Left colon (tissue), 2 donors: ENCODE results near the gene INSIG2. TPM values are rescaled to one million over a fixed set of nuclear protein-coding genes. Genes with fewer than 3 reads are reported as not detected.

ENCODE experiments used
- ATAC-seq: fragments of 200-7000 bp; cut with Tn5 transposase; one replicate; pipeline ENCODE4 v1.9.1; 2020; ENCODE audit warnings: mild to moderate bottlenecking, moderate library complexity
- DNase-seq, 2 donors: peaks; one replicate each; pipeline ENCODE4 v3.0.0-alpha.2; 2020
- intact Hi-C, 2 donors: fragments of 100-400 bp; cut with DNase I in 1 of 2; cut with micrococcal nuclease in 1 of 2; formaldehyde crosslinking; loops; one replicate each; pipeline versions ENCODE4 v1.11.2 to v1.14.0; 2022; cut with DNase I, micrococcal nuclease
- long read RNA-seq: library from polyadenylated mRNA; unstranded; transcript quantifications from one replicate; pipeline ENCODE4 v2.0.0, GENCODE V29; 2021
- total RNA-seq, 2 donors: library from RNA; stranded (reverse); fragmentation: NEBNext Ultra II Directional; extraction: Animal tissue kit (Norgen Biotek cat#: 25700); gene quantifications; one replicate each; pipeline ENCODE4 v1.2.1, GENCODE V29; 2021
- donor health status: DM: no; HTN: no; CAD: no.
- donor health status: DM: yes; HTN: yes; CAD: no.

Gene INSIG2
- 10 to 100 TPM; 12.7 to 20.6 TPM for total RNA-seq
- long read RNA-seq, transcript INSIG2-201 (6 exons, 2,590 nt) = major isoform, 22 of 28 reads
- long read RNA-seq, partial matches to known transcripts = 1 of 28 reads
- long read RNA-seq, other reads (novel, unspliced or antisense) = 4 of 28 reads

DNA sequence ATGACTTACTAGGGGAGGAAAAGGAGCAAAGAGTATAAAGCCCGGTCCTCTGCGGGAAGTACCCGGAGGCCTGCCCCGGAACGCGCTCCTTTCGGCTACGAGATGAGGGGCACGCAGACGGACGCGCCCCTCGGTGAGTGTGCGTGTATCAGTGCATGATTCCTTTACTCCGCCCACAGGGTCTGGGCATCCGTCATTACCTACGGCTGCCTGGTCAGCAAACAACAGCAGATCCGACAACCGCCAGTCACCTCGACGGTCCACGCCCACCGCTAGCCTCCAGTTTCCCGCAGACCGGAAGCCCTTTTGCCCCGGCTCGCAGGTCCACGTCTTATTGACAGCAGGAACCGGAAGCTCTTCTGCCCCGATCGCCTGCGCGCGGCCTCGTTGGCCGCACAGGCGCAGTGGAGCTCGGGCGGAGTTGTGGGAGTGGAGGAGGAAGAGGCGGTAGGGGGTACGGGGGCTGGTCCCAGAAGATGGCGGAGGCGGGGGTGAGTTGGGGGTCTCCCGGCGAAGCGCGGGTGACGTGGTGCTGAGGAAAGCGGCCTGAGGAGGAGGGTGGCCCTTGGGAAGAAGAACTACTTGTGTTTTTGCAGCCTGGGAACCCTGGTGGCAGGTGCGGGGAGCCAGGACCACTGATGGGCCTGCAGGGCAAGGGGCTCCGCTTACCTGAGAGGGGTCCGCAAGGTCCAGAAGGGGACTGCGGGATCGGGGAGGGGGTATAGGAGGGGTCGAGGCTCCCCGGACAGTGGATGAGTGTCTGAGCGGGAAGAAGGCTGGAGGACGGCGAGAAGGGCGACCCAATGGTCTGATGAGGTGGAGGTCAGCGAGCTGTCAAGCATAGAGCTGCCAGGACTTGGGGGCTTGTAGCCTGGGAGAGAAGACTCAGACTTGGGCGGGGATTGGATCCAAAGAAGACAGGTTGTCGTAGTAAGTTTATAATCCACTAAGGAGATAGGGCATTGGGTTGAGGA is at the start of gene INSIG2:
Gene INSIG2 (plus strand): TSS at position 421 of the 974 bp plus-strand sequence. CDS start 8,086 bp downstream, outside the sequence.
- intact Hi-C loops = loop anchor here in 1 of 2 donors (10.0 kb wide), 2 partner anchors 106 to 274 kb away; partner anchors contain the start of gene DDX18
- peak; percentile 96 for ATAC-seq
- DNase-seq = peak; percentile 96 to 98

DNA sequence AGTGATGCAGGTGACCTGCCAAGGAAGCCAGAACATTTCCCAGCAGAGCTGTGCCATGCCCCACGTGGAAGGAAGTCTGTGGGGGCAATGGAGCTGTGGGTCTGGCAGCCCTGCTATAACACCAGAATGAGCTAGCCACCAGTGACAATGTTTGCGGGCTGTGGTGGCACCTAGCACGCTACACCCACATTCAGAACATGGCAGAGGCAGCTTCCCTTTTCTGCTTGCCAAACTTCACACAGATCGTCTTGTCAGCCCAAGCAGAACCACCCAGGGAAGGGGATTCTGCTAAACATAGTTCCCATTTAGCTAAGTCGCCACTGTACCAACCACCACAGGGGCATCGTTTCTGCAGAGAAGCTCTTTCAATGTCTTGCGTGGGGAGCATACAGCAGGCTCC is 47.4 kb upstream of the INSIG2 start:
- intact Hi-C loops = no loop called here
- DNase-seq (no peak), ATAC-seq (no peak)

DNA sequence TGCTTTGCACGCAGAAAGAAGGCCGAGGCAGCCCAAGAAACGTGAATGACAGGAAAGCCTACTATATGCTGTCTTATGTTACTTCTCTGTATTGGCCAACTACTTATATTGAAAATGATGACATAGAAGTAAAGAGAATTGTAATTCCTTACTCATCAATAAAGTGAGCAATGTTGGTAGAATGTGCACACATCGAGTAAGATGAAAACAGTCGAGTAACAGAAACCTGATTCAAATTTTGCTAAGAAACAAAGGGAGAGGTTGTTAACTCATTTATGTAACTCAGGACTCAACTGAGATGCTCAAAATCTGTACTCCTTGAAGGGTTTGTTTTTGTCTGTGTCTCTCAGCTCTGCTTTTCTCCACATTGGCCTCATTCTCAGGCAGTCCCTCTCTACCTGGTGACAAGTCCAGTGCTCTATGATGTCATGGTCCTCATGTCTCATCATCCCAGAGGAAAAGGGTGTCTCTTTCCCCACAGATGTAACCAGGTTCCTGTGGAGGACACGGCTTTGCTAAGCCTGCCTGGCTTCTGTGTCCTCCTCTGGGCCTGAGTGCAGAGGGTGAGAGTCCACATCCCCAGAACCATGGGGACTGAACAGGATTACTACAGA is 44.1 kb upstream of the INSIG2 start:
- ATAC-seq = no peak
- DNase-seq = no peak
- intact Hi-C loops = no loop called here

DNA sequence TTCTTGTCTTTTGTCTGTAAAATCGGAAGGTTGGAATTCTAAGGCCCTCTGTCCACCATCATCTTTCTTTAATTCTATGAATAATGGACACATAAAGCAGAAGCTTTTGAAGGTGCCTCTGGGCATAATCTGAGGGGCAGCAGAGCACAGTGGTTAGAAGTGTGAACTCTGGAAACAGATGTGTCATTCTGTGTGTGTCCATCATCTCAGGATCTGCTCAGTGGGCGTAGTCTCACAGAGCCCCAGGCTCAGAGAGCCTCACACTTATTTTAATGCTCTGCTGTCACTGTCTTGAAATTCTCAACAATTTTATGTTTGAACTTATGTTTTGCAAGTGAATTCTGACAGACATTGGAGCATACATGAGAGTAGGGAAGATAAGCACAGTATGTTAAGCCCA is 43.4 kb upstream of the INSIG2 start:
- no peak for ATAC-seq
- DNase-seq = no peak
- intact Hi-C loops = loop anchor here in 1 of 2 donors (5.0 kb wide), 1 partner anchor 822 kb away; no protein-coding TSS in a partner anchor

DNA sequence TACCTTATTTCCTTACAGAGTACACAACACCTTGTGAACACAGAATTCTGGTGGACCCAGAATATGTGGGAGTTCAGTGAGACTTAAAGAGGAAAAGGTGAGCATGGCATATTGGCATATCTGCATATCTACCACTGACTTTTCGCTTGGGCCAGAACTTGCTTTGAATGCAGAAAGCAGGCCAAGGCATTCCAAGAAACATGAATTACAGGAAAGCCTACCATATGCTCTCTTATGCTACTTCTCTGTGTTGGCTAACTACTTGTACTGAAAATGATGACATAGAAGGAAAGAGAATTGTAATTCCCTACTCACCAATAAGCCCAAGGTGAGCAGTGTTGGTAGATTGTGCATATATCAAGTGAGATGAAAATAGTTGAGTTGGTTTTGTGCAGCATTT is 43.0 kb upstream of the INSIG2 start:
- DNase-seq (no peak), ATAC-seq (no peak)
- intact Hi-C loops = loop anchor here in 1 of 2 donors (5.0 kb wide), 1 partner anchor 822 kb away; no protein-coding TSS in a partner anchor

DNA sequence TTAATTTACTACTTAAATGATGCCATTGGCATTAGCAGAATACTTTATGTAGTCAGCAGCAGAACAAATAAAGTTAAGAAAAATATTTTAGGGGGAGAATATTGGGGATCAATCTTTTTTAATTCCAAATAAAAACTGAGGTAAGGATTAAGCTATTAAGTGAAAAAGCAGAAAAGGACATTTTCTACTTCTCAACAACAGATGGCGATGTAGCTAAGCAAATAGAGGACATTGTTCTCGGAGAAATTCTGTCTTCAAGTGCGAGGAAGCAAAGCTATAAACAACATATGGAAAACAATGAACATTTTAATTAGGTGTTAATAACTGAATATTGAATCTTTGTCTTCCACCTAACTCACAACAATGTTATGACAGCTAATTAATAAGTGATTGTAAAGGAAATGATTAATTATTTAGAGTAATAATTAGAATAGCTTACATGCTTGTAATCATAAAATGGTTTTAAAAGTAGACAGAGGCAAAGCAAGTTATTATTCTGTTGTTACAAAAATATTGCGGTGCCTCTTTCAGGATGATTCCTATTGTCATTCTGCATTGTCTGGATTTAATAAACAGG is 41.5 kb upstream of the INSIG2 start:
- ATAC-seq = peak; percentile 44

DNA sequence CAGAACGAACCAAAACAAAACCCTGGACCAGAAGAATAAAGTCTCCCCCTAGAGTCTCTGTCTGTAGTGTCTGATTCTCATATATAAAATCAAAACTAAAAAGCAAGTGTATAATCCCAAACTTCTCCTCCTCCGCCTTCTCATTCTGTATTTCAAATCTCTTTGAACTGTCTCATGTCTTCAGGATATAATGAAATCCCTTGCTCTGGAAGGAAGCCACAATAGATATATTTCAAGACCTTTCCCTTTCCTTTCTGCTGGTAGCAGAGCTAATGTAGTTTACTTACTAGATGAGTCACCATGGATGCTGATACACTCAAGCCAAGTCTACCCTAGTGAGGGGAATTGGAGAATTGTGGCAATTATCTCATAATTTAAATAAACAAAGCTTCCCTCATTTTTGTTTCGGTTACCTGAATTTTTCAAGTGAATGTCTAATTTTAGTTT is 40.9 kb upstream of the INSIG2 start:
- no peak for ATAC-seq
- intact Hi-C loops = loop anchor here in 1 of 2 donors (5.0 kb wide), 1 partner anchor 820 kb away; no protein-coding TSS in a partner anchor
- no peak for DNase-seq

More for the DNA sequence above, 41.5 kb upstream of the INSIG2 start:
- intact Hi-C loops = loop anchor here in 1 of 2 donors (5.0 kb wide), 1 partner anchor 821 kb away; no protein-coding TSS in a partner anchor
- DNase-seq = no peak

DNA sequence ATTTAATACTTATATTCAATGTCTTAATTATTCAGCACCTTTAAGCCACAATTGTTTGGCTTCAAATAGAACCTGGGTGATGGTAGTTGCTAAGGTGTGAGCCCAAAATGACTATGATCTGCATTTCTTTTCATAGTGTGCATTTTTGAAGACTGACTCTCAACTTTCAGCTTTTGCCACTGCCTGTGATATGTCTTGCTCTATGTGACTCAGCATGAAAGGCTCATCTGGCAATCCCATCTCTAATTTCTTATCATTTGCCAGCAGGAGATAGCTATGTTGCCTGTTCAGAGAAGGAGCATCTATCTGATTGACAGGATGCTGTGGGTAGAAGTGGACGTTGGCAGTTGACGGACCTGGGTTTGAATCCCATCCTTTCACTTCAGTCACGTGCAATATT is 39.9 kb upstream of the INSIG2 start:
- intact Hi-C loops = loop anchor here in 1 of 2 donors (5.0 kb wide), 1 partner anchor 819 kb away; no protein-coding TSS in a partner anchor
- DNase-seq (no peak), ATAC-seq (no peak)

DNA sequence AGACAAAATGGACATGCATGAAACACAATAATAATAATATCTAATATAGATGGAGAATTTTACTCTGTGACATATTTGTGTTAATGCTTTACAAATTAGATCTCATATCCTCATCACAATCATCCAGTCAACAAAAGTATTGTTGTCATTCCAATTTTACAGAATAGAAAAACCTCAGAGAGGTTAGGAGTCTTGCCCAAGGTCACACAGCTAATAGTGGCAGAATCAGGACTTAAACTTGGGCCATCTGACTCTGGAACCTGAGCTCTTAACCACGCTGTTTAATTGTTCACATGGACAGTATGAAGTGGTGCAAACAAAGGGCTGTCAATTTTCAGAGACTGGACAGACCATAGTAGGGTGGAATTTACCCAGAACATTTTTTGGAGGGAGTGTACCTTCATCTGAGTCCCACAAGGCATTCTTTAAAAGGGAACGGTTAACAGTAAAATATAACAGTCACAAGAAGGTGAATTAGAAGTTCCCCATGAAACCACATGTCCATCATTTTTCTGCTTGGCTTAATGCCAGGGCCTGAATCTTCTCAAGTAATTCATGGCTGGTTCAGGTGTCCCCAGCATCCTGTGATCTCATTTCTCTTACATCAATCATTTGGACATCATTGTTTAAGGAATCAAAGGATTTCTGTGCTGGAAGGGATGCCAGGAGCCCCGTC is 39.0 kb upstream of the INSIG2 start:
- intact Hi-C loops = loop anchor here in 1 of 2 donors (5.0 kb wide), 1 partner anchor 818 kb away; no protein-coding TSS in a partner anchor

DNA sequence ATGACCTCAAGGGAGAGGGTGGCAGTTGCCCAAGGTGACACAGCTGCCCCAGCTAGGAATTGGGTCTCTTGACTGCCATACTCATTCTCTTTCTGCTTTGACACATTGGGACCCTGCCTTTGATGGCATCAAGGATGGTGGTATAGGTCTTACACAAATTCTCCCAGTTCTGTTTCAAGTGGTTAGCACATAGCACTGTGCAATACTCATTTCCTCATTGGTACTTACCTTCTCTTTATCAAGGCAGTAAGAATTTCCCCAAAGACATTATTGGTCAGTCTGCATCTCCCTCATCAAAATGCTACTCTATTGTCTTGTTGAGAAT is 38.5 kb upstream of the INSIG2 start:
- DNase-seq = no peak
- ATAC-seq = no peak
- intact Hi-C loops = loop anchor here in 1 of 2 donors (5.0 kb wide), 1 partner anchor 818 kb away; no protein-coding TSS in a partner anchor

More for the DNA sequence above, 39.0 kb upstream of the INSIG2 start:
- DNase-seq = no peak
- ATAC-seq = no peak

DNA sequence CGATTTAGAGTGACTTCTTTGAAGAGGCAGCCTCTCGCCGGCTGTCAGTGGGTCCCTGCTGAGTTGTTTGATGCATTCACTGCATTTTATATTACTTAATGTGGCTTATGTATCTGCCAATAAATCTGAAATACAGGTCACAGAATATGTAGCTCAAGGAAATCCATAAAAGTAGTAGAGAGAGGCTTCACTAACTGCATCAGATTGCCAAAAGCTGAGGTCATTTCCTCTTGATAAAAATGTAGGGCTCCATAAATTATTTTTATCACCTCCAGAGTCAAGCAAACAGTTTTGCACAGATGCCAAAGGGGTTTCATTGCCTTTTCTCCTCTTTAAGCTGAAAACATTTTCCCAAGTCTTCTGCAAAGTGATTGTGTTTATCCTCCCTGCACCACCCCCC is 37.9 kb upstream of the INSIG2 start:
- DNase-seq = no peak
- ATAC-seq = no peak
- intact Hi-C loops = no loop called here

DNA sequence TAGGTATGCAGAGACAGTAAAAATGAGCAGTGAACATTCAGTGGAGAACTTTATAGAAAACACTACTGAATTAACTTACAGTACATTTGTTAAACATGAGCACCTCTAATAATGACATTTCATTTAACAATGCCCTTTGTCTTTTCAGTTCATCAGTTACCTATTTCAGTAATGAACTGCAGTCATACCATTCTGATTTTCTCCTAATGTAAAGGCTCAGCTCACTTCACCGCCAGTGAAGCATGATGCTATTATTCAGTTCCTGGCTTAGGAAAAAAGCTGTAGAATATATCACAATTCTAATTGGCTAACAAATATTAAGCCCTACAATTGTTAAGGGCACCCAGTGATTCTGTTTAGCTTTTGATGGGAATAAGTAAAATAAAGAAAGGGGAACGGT is 37.3 kb upstream of the INSIG2 start:
- ATAC-seq (no peak), DNase-seq (no peak)
- intact Hi-C loops = no loop called here

DNA sequence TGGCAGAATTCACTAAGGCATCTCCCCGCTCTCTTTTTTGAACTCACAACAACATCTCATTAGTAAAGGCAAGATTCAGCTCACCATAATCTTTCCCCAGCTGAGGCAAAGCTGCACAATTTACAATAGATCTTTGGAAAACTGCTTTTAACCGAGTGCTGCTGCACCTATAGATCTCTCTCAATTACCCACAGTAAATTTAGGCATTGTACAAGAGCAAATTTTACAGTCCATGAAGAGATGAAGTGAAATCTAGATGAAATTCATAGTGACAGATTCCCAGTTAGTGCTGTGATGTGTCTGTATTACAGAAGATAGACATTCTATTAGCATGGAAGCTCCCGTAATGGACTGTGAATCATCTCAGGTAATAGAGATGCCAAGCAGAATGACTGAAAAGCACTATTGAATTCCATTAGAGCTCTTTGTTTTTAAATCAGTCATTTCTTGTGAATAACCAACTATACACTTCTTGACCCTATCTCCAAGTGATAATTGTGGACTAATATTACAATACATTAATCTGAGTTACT is 36.4 kb upstream of the INSIG2 start:
- intact Hi-C loops = no loop called here
- ATAC-seq (no peak), DNase-seq (no peak)

DNA sequence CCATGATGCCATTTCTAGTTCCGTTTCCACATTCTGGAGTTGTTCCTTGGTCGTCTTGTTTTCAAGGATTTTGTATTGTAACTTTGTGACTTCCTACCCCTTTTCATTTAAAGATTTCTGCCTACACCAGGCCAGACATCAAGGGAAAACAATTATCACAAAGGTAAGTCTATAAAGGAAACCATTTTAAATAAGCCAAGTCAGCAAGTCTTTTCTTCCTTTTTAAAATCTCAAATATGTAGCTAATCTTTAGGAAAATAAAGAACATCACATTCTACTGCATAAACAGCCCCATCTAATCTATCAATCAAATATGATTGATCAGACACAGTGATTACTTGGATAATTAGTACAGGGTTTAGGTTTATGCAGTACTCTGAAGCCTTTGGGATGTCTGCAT is 35.8 kb upstream of the INSIG2 start:
- DNase-seq = no peak
- intact Hi-C loops = no loop called here
- no peak for ATAC-seq

DNA sequence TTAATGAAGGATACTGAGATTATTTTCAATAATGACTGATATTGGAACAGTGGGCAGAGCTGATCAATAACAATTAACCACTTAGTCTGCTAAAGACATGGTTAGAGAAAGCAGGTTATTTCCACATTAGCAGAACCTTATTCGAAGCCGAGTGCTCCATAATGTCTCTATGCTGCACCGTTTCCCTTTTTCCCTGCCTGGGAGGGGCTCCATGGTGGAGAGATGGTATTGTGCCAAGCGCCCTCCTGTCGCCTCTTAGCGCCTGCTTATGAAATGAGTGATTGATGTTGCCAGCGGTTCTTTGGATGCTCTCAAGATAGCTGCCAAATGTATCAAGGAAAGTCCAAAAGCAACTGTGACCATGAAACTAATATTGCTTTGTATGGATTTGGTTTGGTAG is 34.6 kb upstream of the INSIG2 start:
- no peak for DNase-seq
- intact Hi-C loops = no loop called here
- no peak for ATAC-seq

DNA sequence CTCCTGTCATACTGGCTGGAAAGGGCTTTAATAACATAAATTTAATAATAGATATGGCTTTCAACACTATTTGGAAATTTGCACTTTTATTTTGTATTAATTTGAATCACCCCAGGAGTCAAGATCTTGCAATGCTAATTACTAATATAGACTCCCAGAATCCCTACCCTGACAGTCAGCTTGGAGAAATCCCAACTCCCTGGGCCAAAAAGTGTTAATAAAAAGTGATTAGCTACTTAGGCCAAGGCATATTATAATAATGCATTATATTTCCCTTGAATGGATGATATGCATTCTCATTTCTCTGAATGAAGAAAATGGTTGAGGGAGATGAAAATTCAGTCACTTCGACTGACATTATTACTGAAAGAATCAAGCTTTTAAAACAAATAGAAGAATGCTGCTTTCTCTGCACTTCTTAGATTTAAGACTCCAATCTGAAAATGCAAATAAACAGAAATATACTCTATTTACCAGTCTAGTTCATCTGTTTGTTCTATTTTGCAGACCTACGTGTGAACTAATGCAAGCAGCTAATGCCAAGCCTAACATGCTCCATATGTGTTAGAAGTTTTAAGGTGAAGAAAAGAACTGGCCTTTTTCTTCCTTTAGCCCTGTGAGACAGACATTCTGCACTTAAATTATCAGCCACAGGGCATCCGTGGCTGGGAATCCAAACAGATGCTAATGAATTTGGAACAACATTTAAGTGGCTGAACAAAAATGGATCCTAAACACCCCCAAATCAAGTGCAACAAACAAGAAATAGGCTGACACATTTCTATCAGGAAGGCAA is 33.9 kb upstream of the INSIG2 start:
- no peak for ATAC-seq
- intact Hi-C loops = no loop called here

DNA sequence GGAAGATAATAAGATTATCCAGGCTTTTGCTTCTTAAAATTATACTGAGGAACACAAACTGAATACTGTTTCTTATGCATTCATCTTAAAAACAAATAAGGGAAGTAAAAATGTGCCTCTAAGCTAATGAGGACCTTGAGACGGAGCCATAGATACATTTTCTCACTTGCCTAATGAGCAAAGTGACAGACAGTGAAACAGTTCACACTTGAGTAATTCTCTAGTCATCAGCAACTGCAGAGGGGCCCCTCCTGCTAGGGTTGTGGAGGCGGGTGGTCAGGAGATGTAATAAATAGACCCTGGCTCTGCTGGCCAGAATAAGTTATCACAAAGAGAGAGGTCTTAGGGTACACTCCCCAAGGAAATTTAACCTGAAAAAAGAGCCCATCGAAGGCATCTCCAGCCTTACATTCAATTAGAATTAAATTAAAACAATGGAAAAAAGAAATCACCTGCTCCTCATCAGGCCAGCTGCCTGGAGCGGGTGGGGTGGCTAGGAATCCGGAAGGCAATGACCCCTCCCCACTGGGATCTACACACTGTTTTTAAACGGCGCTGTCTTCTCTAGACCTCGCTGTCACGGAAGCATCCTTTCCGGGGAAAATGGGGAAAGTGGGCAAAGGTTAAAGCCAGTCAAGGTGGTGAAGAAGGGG is 32.6 kb upstream of the INSIG2 start:
- DNase-seq (no peak), ATAC-seq (no peak)
- intact Hi-C loops = no loop called here

More for the DNA sequence above, 33.9 kb upstream of the INSIG2 start:
- DNase-seq = no peak
